Stomach (tissue), 4 donors: ENCODE results near the gene ACTR6.

Experiments used
- CTCF ChIP-seq, 7 experiments: fragments of 450-650 bp in 4 of 7; fragments of 200-600 bp in 3 of 7; sonication (generic) in 3 of 7; IDR thresholded peaks; one replicate each; pipeline ENCODE4 v1.5.1; 2016 to 2019; ENCODE audit warnings: antibody characterized with exemption in 7 of 7, control low read depth in 2 of 7, mild to moderate bottlenecking in 1 of 7
- POLR2A ChIP-seq, 4 donors: fragments of 450-650 bp; IDR thresholded peaks; one replicate each; pipeline ENCODE4 v1.6.1; 2016; ENCODE audit warnings: antibody characterized with exemption in 4 of 4, control low read depth in 2 of 4, mild to moderate bottlenecking in 1 of 4, moderate library complexity in 1 of 4

GRCh38 chr12:100208834-100209233 is 8.2 kb downstream of the ACTR6 start:
- TF ChIP-seq CTCF (IDR thresholded peaks at IDR 0.05) = no peak
- no peak for TF ChIP-seq POLR2A (IDR thresholded peaks at IDR 0.05)
